ENCODE data around the gene DCTN2. TPM values are rescaled to one million over a fixed set of nuclear protein-coding genes. Genes with fewer than 3 reads are reported as not detected.
"Not testable (repeated sequence)": the region's sequence is repeated elsewhere in the genome, so short reads cannot be mapped to it uniquely, and the experiment has no call there.

The DCTN2 gene
- total and polyA plus RNA-seq, 11 donors, result 62.3 to 228 (median 109) TPM

- ATAC-seq; H3K4me3 ChIP-seq; H3K27ac ChIP-seq; H3K9me3 ChIP-seq; DNase-seq; intact Hi-C loops (cut with DNase I); H3K27me3 ChIP-seq; H3K4me1 ChIP-seq: not testable (repeated sequence)
- peaks cover 2 to 93% (median 89%) of the 10 kb centered on the region in 9 donors for H3K36me3 ChIP-seq
- 95 to 98% (median 96%) methylated on average over 22 of the region's 22 CpGs for WGBS, 4 donors
Observed at GRCh38 chr12:57502311-57502969, 44.6 kb downstream of the DCTN2 start.

- H3K27ac ChIP-seq, result no peak overlapping the region
- peaks cover 0 to 98% (median 88%) of the 10 kb centered on the region in 9 donors for H3K36me3 ChIP-seq
- no peaks in the 10 kb centered on the region for H3K4me1 ChIP-seq
- no peaks in the 10 kb centered on the region for H3K9me3 ChIP-seq
- intact Hi-C loops (cut with DNase I), result no loop called here
- 92 to 96% (median 96%) methylated on average over 11 of the region's 11 CpGs for WGBS, 4 donors
- H3K27me3 ChIP-seq, result no peaks in the 10 kb centered on the region
- no peak for DNase-seq
- ATAC-seq, result no peak
- H3K4me3 ChIP-seq, result no peak overlapping the region
- no peak for TF ChIP-seq POLR2A (IDR thresholded peaks at IDR 0.05)
- no peak for TF ChIP-seq CTCF (IDR thresholded peaks at IDR 0.05)
Observed at GRCh38 chr12:57500213-57500612, 46.8 kb downstream of the DCTN2 start.

DNA sequence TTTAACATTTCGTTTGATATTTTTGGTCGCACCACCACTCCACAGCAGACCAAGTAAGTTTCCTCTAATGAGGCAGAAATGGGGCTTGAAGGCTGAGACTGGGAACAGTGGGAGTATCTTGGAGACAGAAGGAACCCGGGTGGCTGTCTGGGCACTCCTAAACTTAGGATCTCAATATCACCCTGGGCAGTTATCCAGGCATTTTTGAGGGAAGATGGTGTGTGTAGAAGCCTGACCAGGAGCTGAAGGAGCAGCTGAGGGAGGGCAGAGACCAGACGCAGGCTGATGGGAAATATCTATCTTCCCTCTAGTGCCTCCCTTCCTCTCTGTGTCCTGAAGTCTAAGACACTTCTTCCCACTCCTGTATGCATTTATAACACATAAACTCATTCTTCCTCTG lies 48.4 kb downstream of the DCTN2 start:
- H3K36me3 ChIP-seq, result peaks cover 0 to 88% (median 78%) of the 10 kb centered on the region in 9 donors

GRCh38 chr12:57498132-57498502 lies 48.9 kb downstream of the DCTN2 start:
- Histone ChIP-seq H3K4me3 (no peak overlapping the region), H3K27ac (no peak overlapping the region), H3K4me1 (no peaks in the 10 kb centered on the region), H3K36me3 (peaks cover 0 to 83% (median 73%) of the 10 kb centered on the region in 9 donors), H3K27me3 (no peaks in the 10 kb centered on the region), H3K9me3 (no peaks in the 10 kb centered on the region)
- no peak for TF ChIP-seq POLR2A (IDR thresholded peaks at IDR 0.05)
- no peak for TF ChIP-seq CTCF (IDR thresholded peaks at IDR 0.05)
- ATAC-seq, result peak in 1 of 4 donors; percentile 9
- WGBS, 4 donors, result 85 to 89% (median 86%) methylated on average over 9 of the region's 9 CpGs
- intact Hi-C loops (cut with DNase I), result no loop called here
- no peak for DNase-seq

More for the DNA sequence above, 48.4 kb downstream of the DCTN2 start:
- Histone ChIP-seq H3K9me3 (no peaks in the 10 kb centered on the region), H3K4me3 (no peak overlapping the region), H3K4me1 (no peaks in the 10 kb centered on the region), H3K27ac (no peak overlapping the region), H3K27me3 (no peaks in the 10 kb centered on the region)
- DNase-seq, result no peak
- ATAC-seq, result no peak
- WGBS, 4 donors, result 94 to 98% (median 96%) methylated on average over 4 of the region's 4 CpGs
- intact Hi-C loops (cut with DNase I), result no loop called here
- no peak for TF ChIP-seq POLR2A (IDR thresholded peaks at IDR 0.05)
- TF ChIP-seq CTCF (IDR thresholded peaks at IDR 0.05), result no peak

All from heart left ventricle (tissue), 16 donors.